Aorta (tissue), 4 donors: Measurements from ENCODE around the gene APOLD1. TPM values are rescaled to one million over a fixed set of nuclear protein-coding genes. Genes with fewer than 3 reads are reported as not detected.

Experiments
- microRNA-seq, 2 donors: library from miRNA; unstranded; fragments of <30 nt; microRNA quantifications; one replicate each; pipeline ENCODE4 v1.2.0, GENCODE V29; 2020
- polyA plus RNA-seq, 2 donors: library from polyadenylated mRNA; stranded (reverse); fragments of 200-250 nt; gene quantifications; one replicate each; pipeline ENCODE4 v1.2.3, GENCODE V29; 2013
- total RNA-seq, 2 donors: library from RNA; stranded (reverse); fragmentation: NEBNext Ultra II Directional; extraction: Animal tissue kit (Norgen Biotek cat#: 25700); gene quantifications; one replicate each; pipeline ENCODE4 v1.2.1, GENCODE V29; 2021
- donor health status: healthy with polysubstance abuse.
- donor health status: Bipolar disorder and iron deficiency.
- donor health status: DM: no; HTN: no; CAD: no.
- donor health status: DM: yes; HTN: yes; CAD: no.

APOLD1 gene
- total and polyA plus RNA-seq, 4 donors, result 0.67 to 94.0 (median 10.5) TPM

Small RNAs within 50 kb of the gene (microRNA-seq; reads per million reads assigned to microRNA genes)
- 0 reads per million in 2 donors for gene MIR613

Other genes with a start within 250 kb of the APOLD1 start
- 10 to 100 TPM; 22.0 to 27.4 TPM for gene DUSP16, start 222.8 kb upstream of the APOLD1 start, total RNA-seq
- gene DUSP16, start 222.8 kb upstream of the APOLD1 start, polyA plus RNA-seq, result 10 to 100 TPM in 1 of 2 donors, 1 to 10 TPM in 1; 3.1 to 13.1 TPM
- 10 to 100 TPM; 31.2 to 42.5 TPM for gene CREBL2, start 173.8 kb upstream of the APOLD1 start, total RNA-seq
- gene CREBL2, start 173.8 kb upstream of the APOLD1 start, polyA plus RNA-seq, result 10 to 100 TPM; 26.6 to 47.1 TPM
- under 1 TPM in 1 of 2 donors, not detected in 1; 0.36 TPM for gene GPR19, start 89.5 kb upstream of the APOLD1 start, total RNA-seq
- under 1 TPM in 1 of 2 donors, not detected in 1; 0.18 TPM for gene GPR19, start 89.5 kb upstream of the APOLD1 start, polyA plus RNA-seq
- 10 to 100 TPM; 40.3 to 56.0 TPM for gene CDKN1B, start 68.3 kb upstream of the APOLD1 start, total RNA-seq
- gene CDKN1B, start 68.3 kb upstream of the APOLD1 start, polyA plus RNA-seq, result 10 to 100 TPM; 47.6 to 64.3 TPM
- gene DDX47, start 27.7 kb downstream of the APOLD1 start, total RNA-seq, result 10 to 100 TPM; 42.8 to 46.0 TPM
- 10 to 100 TPM; 23.8 to 40.6 TPM for gene DDX47, start 27.7 kb downstream of the APOLD1 start, polyA plus RNA-seq
- gene GPRC5A, start 105.9 kb downstream of the APOLD1 start, total RNA-seq, result 10 to 100 TPM; 36.6 to 86.0 TPM
- gene GPRC5A, start 105.9 kb downstream of the APOLD1 start, polyA plus RNA-seq, result 1 to 10 TPM; 4.6 to 8.4 TPM
- gene GPRC5D, start 166.5 kb downstream of the APOLD1 start, total RNA-seq, result under 1 TPM in 1 of 2 donors, not detected in 1; 0.39 TPM
- not detected for gene GPRC5D, start 166.5 kb downstream of the APOLD1 start, polyA plus RNA-seq
- gene HEBP1, start 214.6 kb downstream of the APOLD1 start, total RNA-seq, result 10 to 100 TPM; 55.8 to 73.6 TPM
- gene HEBP1, start 214.6 kb downstream of the APOLD1 start, polyA plus RNA-seq, result 100 to 1,000 TPM in 1 of 2 donors, 10 to 100 TPM in 1; 77.7 to 181 TPM